ENCODE results near the gene EPN3. TPM values are rescaled to one million over a fixed set of nuclear protein-coding genes. Genes with fewer than 3 reads are reported as not detected.

The EPN3 gene
- total RNA-seq, 1 experiment from 2014 or later, result 22.8 TPM

DNA sequence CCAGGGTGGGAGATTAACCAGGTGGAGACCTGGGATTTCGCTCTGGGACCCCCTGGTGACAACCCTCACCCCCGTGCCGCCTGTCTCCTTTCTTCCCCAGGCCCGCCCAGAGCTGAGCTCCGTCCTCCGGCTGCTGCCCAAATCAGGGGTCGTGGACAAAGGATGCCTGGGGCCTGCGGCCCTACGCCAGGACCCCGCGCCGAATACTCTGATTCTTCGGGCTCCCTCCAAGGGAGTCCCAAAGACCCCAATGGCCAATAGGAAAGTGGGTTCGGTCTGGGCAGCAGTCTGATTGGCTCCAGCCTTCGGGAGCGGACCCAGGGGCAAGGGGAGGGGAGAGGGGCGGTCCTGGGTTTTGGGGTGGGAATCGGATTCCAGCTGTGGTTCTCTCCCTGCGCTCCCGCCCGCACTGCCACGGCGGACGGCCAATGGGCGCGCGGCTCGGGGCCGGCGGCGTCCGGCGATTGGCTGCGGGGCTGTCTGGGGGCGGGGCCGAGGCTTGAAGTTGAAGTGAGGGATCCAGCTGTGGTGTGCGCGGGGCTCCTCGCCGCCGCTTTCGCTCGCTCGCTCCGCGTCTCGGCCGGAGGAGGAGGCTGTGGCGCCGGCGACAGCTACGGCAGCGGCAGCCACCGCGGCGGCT, 27.8 kb downstream of the EPN3 start, which contains the start of gene CACNA1G:
Gene CACNA1G, plus strand, starts transcription at position 531 of the 640 bp plus-strand sequence. CDS start 745 bp downstream, outside the sequence.
- intact Hi-C loops (cut with micrococcal nuclease; ENCODE audit: unreplicated experiment), result no loop called here
- peaks cover 7% of the 10 kb centered on the region for H3K4me1 ChIP-seq (replicated peaks; ENCODE audit: insufficient read depth)
- H3K4me2 ChIP-seq, result peak within 1 kb of the TSS; percentile 67
- no peak within 1 kb of the TSS; the same call in 1 of the 2 replicates for H2AFZ ChIP-seq
- H3K9me2 ChIP-seq (ENCODE audit: insufficient read depth), result no peaks in the 10 kb centered on the region
- CTCF ChIA-PET, result interaction anchor here (0.6 to 0.9 kb wide), 2 partner anchors 66 to 71 kb away, joined by 4 to 11 read pairs; no protein-coding TSS in a partner anchor
- POLR2A ChIA-PET (ENCODE audit: unreplicated experiment), result interaction anchor here (0.7 kb wide), 1 partner anchor 11 kb away, joined by 3 read pairs; no protein-coding TSS in a partner anchor
- H3K27me3 ChIP-seq (ENCODE audit: insufficient read depth, low read depth), result peaks cover 21% of the 10 kb centered on the region
- TF ChIP-seq, protein P1, sequence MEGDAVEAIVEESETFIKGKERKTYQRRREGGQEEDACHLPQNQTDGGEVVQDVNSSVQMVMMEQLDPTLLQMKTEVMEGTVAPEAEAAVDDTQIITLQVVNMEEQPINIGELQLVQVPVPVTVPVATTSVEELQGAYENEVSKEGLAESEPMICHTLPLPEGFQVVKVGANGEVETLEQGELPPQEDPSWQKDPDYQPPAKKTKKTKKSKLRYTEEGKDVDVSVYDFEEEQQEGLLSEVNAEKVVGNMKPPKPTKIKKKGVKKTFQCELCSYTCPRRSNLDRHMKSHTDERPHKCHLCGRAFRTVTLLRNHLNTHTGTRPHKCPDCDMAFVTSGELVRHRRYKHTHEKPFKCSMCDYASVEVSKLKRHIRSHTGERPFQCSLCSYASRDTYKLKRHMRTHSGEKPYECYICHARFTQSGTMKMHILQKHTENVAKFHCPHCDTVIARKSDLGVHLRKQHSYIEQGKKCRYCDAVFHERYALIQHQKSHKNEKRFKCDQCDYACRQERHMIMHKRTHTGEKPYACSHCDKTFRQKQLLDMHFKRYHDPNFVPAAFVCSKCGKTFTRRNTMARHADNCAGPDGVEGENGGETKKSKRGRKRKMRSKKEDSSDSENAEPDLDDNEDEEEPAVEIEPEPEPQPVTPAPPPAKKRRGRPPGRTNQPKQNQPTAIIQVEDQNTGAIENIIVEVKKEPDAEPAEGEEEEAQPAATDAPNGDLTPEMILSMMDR (conservative IDR thresholded peaks at IDR 0.05), result no peak
- TF ChIP-seq EZH2 (IDR thresholded peaks at IDR 0.05; ENCODE audit: low read depth), result no peak
- DNase-seq, result peak; percentile 63 to 87
- no TSS peak for BruUV-seq (replicated peaks)
- H3K9me3 ChIP-seq (ENCODE audit: insufficient read depth, low read depth), result no peaks in the 10 kb centered on the region
- H3K79me2 ChIP-seq (ENCODE audit: low read depth), result no peaks in the 10 kb centered on the region
- H3K4me3 ChIP-seq, result peak within 1 kb of the TSS; percentile 44
- no peak within 1 kb of the TSS for H3K27ac ChIP-seq
- H3K36me3 ChIP-seq (ENCODE audit: low read depth), result no peaks in the 10 kb centered on the region
- no peaks in the 10 kb centered on the region for H4K20me1 ChIP-seq (ENCODE audit: insufficient read depth)
- H3F3A ChIP-seq (ENCODE audit: insufficient read depth, low read depth), result peaks cover 28% of the 10 kb centered on the region; the same call in 1 of the 2 replicates

DNA sequence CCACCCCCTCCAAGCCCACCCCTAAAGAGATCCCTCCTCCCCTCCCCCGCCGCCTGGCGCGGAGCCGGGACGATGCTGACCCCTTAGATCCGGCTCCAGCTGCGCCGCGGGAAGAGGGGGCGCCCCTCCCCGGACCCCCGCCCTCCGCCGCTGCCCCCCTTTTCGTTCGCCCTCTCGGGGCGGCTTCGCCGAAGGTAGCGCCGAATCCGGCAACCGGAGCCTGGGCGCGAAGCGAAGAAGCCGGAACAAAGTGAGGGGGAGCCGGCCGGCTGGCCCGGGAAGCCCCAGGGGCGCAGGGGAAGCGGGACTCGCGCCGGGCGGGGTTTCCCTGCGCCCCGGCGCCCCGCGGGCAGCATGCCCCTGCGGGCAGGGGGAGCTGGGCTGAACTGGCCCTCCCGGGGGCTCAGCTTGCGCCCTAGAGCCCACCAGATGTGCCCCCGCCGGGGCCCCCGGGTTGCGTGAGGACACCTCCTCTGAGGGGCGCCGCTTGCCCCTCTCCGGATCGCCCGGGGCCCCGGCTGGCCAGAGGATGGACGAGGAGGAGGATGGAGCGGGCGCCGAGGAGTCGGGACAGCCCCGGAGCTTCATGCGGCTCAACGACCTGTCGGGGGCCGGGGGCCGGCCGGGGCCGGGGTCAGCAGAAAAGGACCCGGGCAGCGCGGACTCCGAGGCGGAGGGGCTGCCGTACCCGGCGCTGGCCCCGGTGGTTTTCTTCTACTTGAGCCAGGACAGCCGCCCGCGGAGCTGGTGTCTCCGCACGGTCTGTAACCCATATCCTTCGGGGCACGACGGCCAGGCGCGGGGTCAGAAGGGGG, 28.6 kb downstream of the EPN3 start:
- CTCF ChIA-PET, result interaction anchor here (0.5 kb wide), 1 partner anchor 152 kb away, joined by 4 read pairs; no protein-coding TSS in a partner anchor

DNA sequence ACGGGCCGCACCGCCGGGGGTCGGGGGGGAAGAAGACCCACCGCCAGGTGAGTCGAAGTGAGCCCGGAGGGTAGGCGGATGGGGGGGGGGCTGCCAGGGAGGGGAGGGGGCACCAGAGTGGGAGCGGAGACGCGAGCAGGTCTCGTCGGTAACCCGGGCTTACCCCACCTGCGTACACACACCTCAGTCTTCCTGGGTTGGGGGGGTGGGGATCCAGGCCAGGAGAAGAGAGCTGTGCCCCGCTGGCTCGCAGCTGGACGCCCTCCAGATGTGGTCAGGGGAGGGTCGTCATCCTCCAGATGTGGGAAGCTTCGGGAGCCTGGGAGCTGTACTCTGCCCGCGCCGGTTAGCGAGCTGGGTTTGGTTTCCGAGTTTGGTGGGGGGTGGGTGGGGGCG, 29.2 kb downstream of the EPN3 start:
- no peak for DNase-seq
- Histone ChIP-seq H3K36me3 (ENCODE audit: low read depth) (no peaks in the 10 kb centered on the region), H3K79me2 (ENCODE audit: low read depth) (no peaks in the 10 kb centered on the region), H3K4me3 (no peak overlapping the region), H2AFZ (no peak overlapping the region), H3K4me1 (replicated peaks; ENCODE audit: insufficient read depth) (peaks cover 7% of the 10 kb centered on the region), H4K20me1 (ENCODE audit: insufficient read depth) (no peaks in the 10 kb centered on the region), H3K27me3 (ENCODE audit: insufficient read depth, low read depth) (peaks cover 33% of the 10 kb centered on the region), H3K9me2 (ENCODE audit: insufficient read depth) (no peaks in the 10 kb centered on the region), H3K4me2 (no peak overlapping the region), H3F3A (ENCODE audit: insufficient read depth, low read depth) (peaks cover 31% of the 10 kb centered on the region; the same call in 1 of the 2 replicates), H3K9me3 (ENCODE audit: insufficient read depth, low read depth) (no peaks in the 10 kb centered on the region), H3K27ac (no peak overlapping the region)
- TF ChIP-seq, protein P1 (conservative IDR thresholded peaks at IDR 0.05), result no peak
- no peak for TF ChIP-seq EZH2 (IDR thresholded peaks at IDR 0.05; ENCODE audit: low read depth)
- BruUV-seq (replicated peaks), result no TSS peak
- ChIA-PET CTCF (no interaction called here), POLR2A (ENCODE audit: unreplicated experiment) (no interaction called here)
- intact Hi-C loops (cut with micrococcal nuclease; ENCODE audit: unreplicated experiment), result no loop called here

More for the DNA sequence above, 28.6 kb downstream of the EPN3 start:
- Histone ChIP-seq H3K9me3 (ENCODE audit: insufficient read depth, low read depth) (no peaks in the 10 kb centered on the region), H3K27ac (no peak overlapping the region), H3F3A (ENCODE audit: insufficient read depth, low read depth) (peaks cover 32% of the 10 kb centered on the region; the same call in 1 of the 2 replicates), H4K20me1 (ENCODE audit: insufficient read depth) (no peaks in the 10 kb centered on the region), H3K36me3 (ENCODE audit: low read depth) (no peaks in the 10 kb centered on the region), H3K4me1 (replicated peaks; ENCODE audit: insufficient read depth) (peaks cover 7% of the 10 kb centered on the region), H3K27me3 (ENCODE audit: insufficient read depth, low read depth) (peaks cover 27% of the 10 kb centered on the region), H3K4me2 (peak overlapping the region; percentile 67), H3K4me3 (peak overlapping the region; percentile 44; the same call in 1 of the 2 replicates), H3K9me2 (ENCODE audit: insufficient read depth) (no peaks in the 10 kb centered on the region), H2AFZ (no peak overlapping the region), H3K79me2 (ENCODE audit: low read depth) (no peaks in the 10 kb centered on the region)
- POLR2A ChIA-PET (ENCODE audit: unreplicated experiment), result interaction anchor here (0.7 kb wide), 1 partner anchor 12 kb away, joined by 3 read pairs; no protein-coding TSS in a partner anchor
- BruUV-seq (replicated peaks), result no TSS peak
- TF ChIP-seq EZH2 (IDR thresholded peaks at IDR 0.05; ENCODE audit: low read depth), result no peak
- TF ChIP-seq, protein P1 (conservative IDR thresholded peaks at IDR 0.05), result no peak
- DNase-seq, result no peak
- intact Hi-C loops (cut with micrococcal nuclease; ENCODE audit: unreplicated experiment), result no loop called here
